IMR-90 (cell line): ENCODE measurements around the gene PHF21A. TPM values are rescaled to one million over a fixed set of nuclear protein-coding genes. Genes with fewer than 3 reads are reported as not detected.

Experiments
- ATAC-seq: fragments of 200-7000 bp; cut with Tn5 transposase; 2 replicates; pipeline ENCODE4 v1.9.1; 2020; ENCODE audit warnings: low read depth, mild to moderate bottlenecking, moderate library complexity
- BruUV-seq: library from RNA; stranded (reverse); fragments of 400-500 nt; replicated peaks from 2 replicates; lab custom pipeline; 2021; lab: Mats Ljungman, UMichigan
- CTCF ChIA-PET: fragments of 300-600 bp; formaldehyde crosslinking; extraction: SDS; loops from one replicate; lab custom pipeline; 2021; ENCODE audit warnings: antibody characterized with exemption; lab: Yijun Ruan, JAX
- POLR2A ChIA-PET: fragments of 300-600 bp; sonication (Branson Sonifier 250); formaldehyde crosslinking; loops from one replicate; lab custom pipeline; 2022; ENCODE audit warnings: antibody characterized with exemption; ENCODE audit not compliant: unreplicated experiment; lab: Charles Lee
- DNase-seq: peaks from one replicate; pipeline ENCODE4 v3.0.0; 2013
- H2AFZ ChIP-seq: replicated peaks from 2 replicates; pipeline ENCODE3; 2013; ENCODE audit warnings: low read length, mild to moderate bottlenecking; ENCODE audit not compliant: poor library complexity
- H2AK5ac ChIP-seq: 2 replicates; pipeline ENCODE4 v1.6.1; 2013; ENCODE audit warnings: low read depth, low read length, inconsistent platforms
- H2AK9ac ChIP-seq: replicated peaks from 2 replicates; pipeline ENCODE3; 2013; ENCODE audit warnings: mild to moderate bottlenecking, low read depth, low read length, moderate library complexity; ENCODE audit not compliant: poor library complexity
- H2BK120ac ChIP-seq: 2 replicates; pipeline ENCODE4 v1.6.1; 2013; ENCODE audit warnings: low read depth, low read length, inconsistent platforms
- H2BK15ac ChIP-seq: 3 replicates; pipeline ENCODE4 v1.6.1; 2013; ENCODE audit warnings: low read depth, low read length, inconsistent platforms
- H2BK20ac ChIP-seq: 2 replicates; pipeline ENCODE4 v1.6.1; 2013; ENCODE audit warnings: low read depth, mild to moderate bottlenecking, inconsistent platforms, low read length, moderate library complexity
- H2BK5ac ChIP-seq: 2 replicates; pipeline ENCODE4 v1.6.1; 2013; ENCODE audit warnings: mild to moderate bottlenecking, low read depth, low read length, inconsistent platforms; ENCODE audit not compliant: poor library complexity, severe bottlenecking
- H3K14ac ChIP-seq: replicated peaks from 2 replicates; pipeline ENCODE4 v1.6.1; 2013; ENCODE audit warnings: low read depth, low read length, inconsistent platforms
- H3K18ac ChIP-seq: 2 replicates; pipeline ENCODE4 v1.6.1; 2013; ENCODE audit warnings: low read depth, low read length, control low read depth
- H3K23ac ChIP-seq: 2 replicates; pipeline ENCODE4 v1.6.1; 2013; ENCODE audit warnings: low read depth, low read length, inconsistent platforms
- H3K27ac ChIP-seq: 2 replicates; pipeline ENCODE4 v1.5.1; 2013; ENCODE audit warnings: mild to moderate bottlenecking, control low read depth, low read length; ENCODE audit not compliant: insufficient read depth
- H3K27me3 ChIP-seq: 2 replicates; pipeline ENCODE4 v1.6.1; 2013; ENCODE audit warnings: low read length; ENCODE audit not compliant: control insufficient read depth, insufficient read depth
- H3K36me3 ChIP-seq: 2 replicates; pipeline ENCODE4 v1.6.1; 2013; ENCODE audit warnings: low read length, mixed read lengths; ENCODE audit not compliant: control insufficient read depth, insufficient read depth
- H3K4ac ChIP-seq: 2 replicates; pipeline ENCODE4 v1.6.1; 2013; ENCODE audit warnings: low read depth, low read length, inconsistent platforms
- H3K4me1 ChIP-seq: 2 replicates; pipeline ENCODE4 v1.6.1; 2013; ENCODE audit warnings: low read length, mixed read lengths; ENCODE audit not compliant: control insufficient read depth, insufficient read depth
- H3K4me2 ChIP-seq: 2 replicates; pipeline ENCODE4 v1.6.1; 2013; ENCODE audit warnings: low read depth, mild to moderate bottlenecking, control low read depth, low read length, moderate library complexity
- H3K4me3 ChIP-seq: 2 replicates; pipeline ENCODE4 v1.5.1; 2013; ENCODE audit warnings: low read depth, mild to moderate bottlenecking, control low read depth, low read length, moderate library complexity; ENCODE audit not compliant: insufficient read depth
- H3K56ac ChIP-seq: 2 replicates; pipeline ENCODE4 v1.6.1; 2013; ENCODE audit warnings: low read length, inconsistent platforms; ENCODE audit not compliant: insufficient read depth; ENCODE audit errors: extremely low read depth
- H3K79me1 ChIP-seq, 2 experiments: 2 replicates each; pipeline ENCODE4 v1.6.1; 2013; ENCODE audit warnings: low read length in 2 of 2, inconsistent platforms in 1 of 2, low read depth in 1 of 2
- H3K9ac ChIP-seq: 2 replicates; pipeline ENCODE4 v1.6.1; 2013; ENCODE audit warnings: low read depth, low read length, control low read depth
- H3K9me1 ChIP-seq: 2 replicates; pipeline ENCODE4 v1.6.1; 2013; ENCODE audit warnings: low read length, inconsistent platforms; ENCODE audit not compliant: insufficient read depth
- H3K9me3 ChIP-seq: 2 replicates; pipeline ENCODE4 v1.6.1; 2013; ENCODE audit warnings: low read length; ENCODE audit not compliant: control insufficient read depth, insufficient read depth
- H4K20me1 ChIP-seq: 2 replicates; pipeline ENCODE4 v1.6.1; 2013; ENCODE audit warnings: low read length, inconsistent platforms; ENCODE audit not compliant: insufficient read depth
- H4K5ac ChIP-seq: 2 replicates; pipeline ENCODE4 v1.6.1; 2013; ENCODE audit warnings: mild to moderate bottlenecking, low read depth, low read length, control low read depth
- H4K8ac ChIP-seq, 2 experiments: 2 replicates each; pipeline ENCODE4 v1.6.1; 2013; ENCODE audit warnings: low read depth in 2 of 2, low read length in 2 of 2, control low read depth in 1 of 2, inconsistent platforms in 1 of 2
- H4K91ac ChIP-seq: 2 replicates; pipeline ENCODE4 v1.6.1; 2013; ENCODE audit warnings: low read depth, low read length, inconsistent platforms; ENCODE audit not compliant: insufficient read depth
- BHLHE40 ChIP-seq: fragments of 150-350 bp; IDR thresholded peaks from 2 replicates; pipeline ENCODE4 v1.6.1; 2016; ENCODE audit warnings: mild to moderate bottlenecking, low read depth, low read length
- CEBPB ChIP-seq: IDR thresholded peaks from 2 replicates; pipeline ENCODE4 v1.6.1; 2012; ENCODE audit warnings: low read depth, low read length, improper control_type of control experiment
- CHD1 ChIP-seq: IDR thresholded peaks from 2 replicates; pipeline ENCODE4 v1.6.1; 2012; ENCODE audit warnings: low read depth, low read length, improper control_type of control experiment
- CTCF ChIP-seq: conservative IDR thresholded peaks from 2 replicates; pipeline ENCODE4 v1.5.1; 2012; ENCODE audit warnings: mild to moderate bottlenecking, low read depth, low read length, improper control_type of control experiment
- FOS ChIP-seq: fragments of 150-350 bp; IDR thresholded peaks from 2 replicates; pipeline ENCODE4 v1.6.1; 2016; ENCODE audit warnings: low read depth, low read length
- MAZ ChIP-seq: IDR thresholded peaks from 2 replicates; pipeline ENCODE4 v1.6.1; 2012; ENCODE audit warnings: low read depth, mild to moderate bottlenecking, low read length, improper control_type of control experiment, moderate library complexity, borderline replicate concordance
- NFE2L2 ChIP-seq: fragments of 150-350 bp; IDR thresholded peaks from 2 replicates; pipeline ENCODE4 v1.6.1; 2016; ENCODE audit warnings: low read depth, mild to moderate bottlenecking, low read length
- RAD21 ChIP-seq: IDR thresholded peaks from 2 replicates; pipeline ENCODE4 v1.6.1; 2012; ENCODE audit warnings: low read length, improper control_type of control experiment
- WGBS, 2 experiments: methylation state at CpG; one replicate each; pipeline versions ENCODE4 v1.1.5 to v1.1.7; 2013; ENCODE audit warnings: missing lambda C conversion rate in 2 of 2; ENCODE audit not compliant: insufficient read length in 1 of 2; ENCODE audit errors: extremely low coverage in 2 of 2; 5-methylcytosine and 5-hydroxymethylcytosine counted together
- dilution Hi-C: fragments of 300-500 bp; cut with HindIII; formaldehyde crosslinking; loops from one replicate; pipeline ENCODE4 v1.14.3; 2018; ENCODE audit warnings: low sequenced_read_pairs; ENCODE audit not compliant: unreplicated experiment
- in situ Hi-C: fragments of 300-500 bp; cut with MboI; formaldehyde crosslinking; loops from 3 replicates; pipeline ENCODE4 v1.14.3; 2019; ENCODE audit warnings: low sequenced_read_pairs, inconsistent platforms, mixed read lengths
- intact Hi-C: fragments of 100-400 bp; cut with micrococcal nuclease; formaldehyde crosslinking; loops from 2 replicates; pipeline ENCODE4 v1.10.0; 2022
- polyA plus RNA-seq, 3 experiments: library from polyadenylated mRNA; depleted of rRNA; stranded (reverse); fragments of >200 nt; gene quantifications; 2 replicates each; pipeline ENCODE4 v1.2.3, GENCODE V29; 2012; ENCODE audit warnings: low replicate concordance in 1 of 3
- total RNA-seq: library from RNA; depleted of rRNA; stranded (reverse); fragments of >200 nt; gene quantifications from 2 replicates; pipeline ENCODE4 v1.2.3, GENCODE V29; 2012

PHF21A gene
- total and polyA plus RNA-seq, 2 of the 4 experiments (the other 2 are of a cell fraction): 9.0 to 20.6 TPM

- H2BK120ac ChIP-seq: no peak overlapping the region
- WGBS, 2 experiments: 0% methylated on average over 2 of the region's 6 CpGs; no CpG with 5 or more reads in 1 of the 2 experiments
- H3K4me3 ChIP-seq: peak overlapping the region; percentile 68
- H2BK5ac ChIP-seq: peak overlapping the region; percentile 73
- peak overlapping the region; percentile 71; the same call in 1 of the 2 replicates for H3K27ac ChIP-seq
- 0 out of 2 replicates have a peak, but pooled peaks cover 2% of the 10 kb centered on the region for H3K9me1 ChIP-seq
- CTCF ChIA-PET: interaction anchor here (0.6 to 2.4 kb wide), 3 partner anchors 106 to 154 kb away, joined by 3 to 8 read pairs (median 6); no protein-coding TSS in a partner anchor
- H3K27me3 ChIP-seq: no peaks in the 10 kb centered on the region
- dilution Hi-C loops: no loop called here
- no peak for ATAC-seq
- no peaks in the 10 kb centered on the region for H3K36me3 ChIP-seq
- H4K8ac ChIP-seq: peak overlapping the region in 1 of 2 experiments; percentile 63; a peak in 2 of 4 replicates
- peak overlapping the region; percentile 44; the same call in 1 of the 2 replicates for H3K23ac ChIP-seq
- peak overlapping the region; percentile 37; the same call in 1 of the 2 replicates for H3K56ac ChIP-seq
- peak overlapping the region; percentile 69 for H3K14ac ChIP-seq
- peaks cover 10 to 29% of the 10 kb centered on the region in 2 experiments; a peak in 3 of 4 replicates for H3K79me1 ChIP-seq
- peaks cover 28% of the 10 kb centered on the region; the same call in 1 of the 2 replicates for H4K20me1 ChIP-seq
- no peak overlapping the region for H2AFZ ChIP-seq
- no peak overlapping the region for H2AK9ac ChIP-seq
- H4K5ac ChIP-seq: peak overlapping the region; percentile 62; the same call in 1 of the 2 replicates
- no peak overlapping the region for H4K91ac ChIP-seq
- H2BK15ac ChIP-seq: no peak overlapping the region
- no peaks in the 10 kb centered on the region for H3K9me3 ChIP-seq
- peak overlapping the region; percentile 71; the same call in 1 of the 2 replicates for H3K18ac ChIP-seq
- H3K4me1 ChIP-seq: no peaks in the 10 kb centered on the region
- peak overlapping the region; percentile 22; the same call in 1 of the 2 replicates for H2BK20ac ChIP-seq
- POLR2A ChIA-PET: interaction anchor here (0.6 kb wide), 1 partner anchor 167 kb away, joined by 5 read pairs; no protein-coding TSS in a partner anchor
- peak overlapping the region; percentile 96 for H3K4me2 ChIP-seq
- DNase-seq: no peak
- in situ Hi-C loops: loop anchor here (25.0 kb wide), 1 partner anchor 193 kb away; no protein-coding TSS in a partner anchor
- H3K9ac ChIP-seq: peak overlapping the region; percentile 71
- 0 out of 2 replicates have a peak overlapping the region, but pooled peaks have one; percentile 9 for H2AK5ac ChIP-seq
- no TSS peak for BruUV-seq
- intact Hi-C loops: loop anchor here (5.0 kb wide), 4 partner anchors 42 to 152 kb away; no protein-coding TSS in a partner anchor
- peak overlapping the region; percentile 81; the same call in 1 of the 2 replicates for H3K4ac ChIP-seq
- no peak for TF ChIP-seq RAD21
- no peak for TF ChIP-seq MAZ
- TF ChIP-seq CHD1: no peak
- no peak for TF ChIP-seq NFE2L2
- no peak for TF ChIP-seq FOS
- TF ChIP-seq BHLHE40: no peak
- TF ChIP-seq CTCF: no peak
- no peak for TF ChIP-seq CEBPB
These were observed 2.4 kb downstream of the PHF21A start for GRCh38 chr11:46118702-46119351.
